DND-41 (cell line): Measurements from ENCODE around the gene FAM83E.
A peak's percentile ranks its signal among the peaks of the same experiment; 100 is the strongest.

Experiments used
- ATAC-seq: fragments of 200-7000 bp; cut with Tn5 transposase; 3 replicates; pipeline ENCODE4 v1.9.1; 2021; ENCODE audit warnings: low read depth; ENCODE audit not compliant: insufficient read depth
- DNase-seq: peaks from one replicate; pipeline ENCODE4 v3.0.0-alpha.2; 2020
- H2AFZ ChIP-seq: 2 replicates; pipeline ENCODE4 v1.6.0; 2012; ENCODE audit warnings: low read depth, low read length
- H3K27ac ChIP-seq: 2 replicates; pipeline ENCODE4 v1.5.1; 2012; ENCODE audit warnings: low read length, inconsistent platforms
- H3K27me3 ChIP-seq: fragments of 200-600 bp; sonication (generic); 2 replicates; pipeline ENCODE4 v1.6.0; 2012; ENCODE audit warnings: low read length, mild to moderate bottlenecking, inconsistent platforms; ENCODE audit not compliant: insufficient read depth, poor library complexity
- H3K36me3 ChIP-seq: 2 replicates; pipeline ENCODE4 v1.5.1; 2012; ENCODE audit warnings: low read length, inconsistent platforms; ENCODE audit not compliant: insufficient read depth
- H3K4me1 ChIP-seq: 2 replicates; pipeline ENCODE4 v1.5.1; 2012; ENCODE audit warnings: mild to moderate bottlenecking, low read length; ENCODE audit not compliant: insufficient read depth
- H3K4me2 ChIP-seq: 2 replicates; pipeline ENCODE4 v1.6.0; 2012; ENCODE audit warnings: mild to moderate bottlenecking, moderate library complexity, low read length, inconsistent platforms; ENCODE audit not compliant: insufficient read depth
- H3K4me3 ChIP-seq, 2 experiments: fragments of 200-600 bp in 1 of 2; shearing (Covaris generic) in 1 of 2; 2 replicates each; pipeline ENCODE4 v1.5.1; 2012 to 2016; ENCODE audit warnings: inconsistent platforms in 2 of 2, low read length in 2 of 2, mild to moderate bottlenecking in 2 of 2, low read depth in 1 of 2, moderate library complexity in 1 of 2
- H3K79me2 ChIP-seq: 2 replicates; pipeline ENCODE4 v1.6.0; 2012; ENCODE audit warnings: low read length, inconsistent platforms; ENCODE audit not compliant: insufficient read depth
- H3K9ac ChIP-seq: 2 replicates; pipeline ENCODE4 v1.6.0; 2012; ENCODE audit warnings: low read depth, mild to moderate bottlenecking, inconsistent platforms, low read length, moderate library complexity
- H3K9me3 ChIP-seq: 2 replicates; pipeline ENCODE4 v1.5.1; 2012; ENCODE audit warnings: low read length, moderate library complexity, mild to moderate bottlenecking, inconsistent platforms; ENCODE audit not compliant: insufficient read depth, severe bottlenecking
- H4K20me1 ChIP-seq: 2 replicates; pipeline ENCODE4 v1.6.0; 2012; ENCODE audit warnings: low read length; ENCODE audit not compliant: insufficient read depth
- CTCF ChIP-seq: IDR thresholded peaks from 2 replicates; pipeline ENCODE4 v1.5.1; 2012; ENCODE audit warnings: borderline replicate concordance, low read length, moderate library complexity, mild to moderate bottlenecking; ENCODE audit not compliant: poor library complexity, severe bottlenecking; ENCODE audit errors: extremely low read depth
- EZH2 ChIP-seq: IDR thresholded peaks from 3 replicates; pipeline ENCODE4 v1.6.1; 2012; ENCODE audit warnings: borderline replicate concordance, low read depth, mild to moderate bottlenecking, moderate library complexity, low read length, inconsistent platforms; ENCODE audit not compliant: severe bottlenecking

Gene FAM83E

DNA sequence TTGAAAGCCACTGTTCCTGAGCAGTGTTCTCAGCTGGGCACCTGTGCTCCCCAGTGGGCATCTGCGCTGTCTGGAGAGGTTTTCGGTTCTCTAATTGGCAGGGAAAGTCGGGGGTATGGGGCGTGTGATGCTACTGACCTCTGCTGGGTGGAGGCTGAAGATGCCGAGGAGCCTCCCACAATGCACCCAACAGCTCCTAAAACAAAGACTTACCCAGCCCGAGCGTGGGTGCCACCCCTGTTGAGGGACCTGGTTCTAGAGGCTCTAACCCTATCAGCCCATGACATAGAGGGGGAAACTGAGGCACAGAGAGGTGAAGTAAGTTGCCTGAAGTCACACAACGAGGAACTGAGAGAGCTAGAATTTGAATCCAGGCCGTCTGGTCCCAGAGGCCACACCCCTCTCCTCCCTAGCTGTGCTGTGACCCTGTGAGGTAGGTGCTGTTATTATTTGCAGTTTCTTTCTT is 6.0 kb downstream of the FAM83E start:
- peak; percentile 66 for TF ChIP-seq CTCF
- TF ChIP-seq EZH2 = no peak
- Histone ChIP-seq H4K20me1 (0 out of 2 replicates have a peak, but pooled peaks cover 5% of the 10 kb centered on the region), H3K9ac (no peak overlapping the region), H3K79me2 (no peaks in the 10 kb centered on the region), H3K4me2 (no peak overlapping the region), H3K36me3 (no peaks in the 10 kb centered on the region), H3K9me3 (no peaks in the 10 kb centered on the region), H3K4me1 (no peaks in the 10 kb centered on the region), H3K27ac (no peak overlapping the region), H3K4me3 (no peak overlapping the region), H3K27me3 (no peaks in the 10 kb centered on the region), H2AFZ (0 out of 2 replicates have a peak overlapping the region, but pooled peaks have one; percentile 55)
- ATAC-seq = peak; percentile 82
- peak; percentile 52 for DNase-seq

DNA sequence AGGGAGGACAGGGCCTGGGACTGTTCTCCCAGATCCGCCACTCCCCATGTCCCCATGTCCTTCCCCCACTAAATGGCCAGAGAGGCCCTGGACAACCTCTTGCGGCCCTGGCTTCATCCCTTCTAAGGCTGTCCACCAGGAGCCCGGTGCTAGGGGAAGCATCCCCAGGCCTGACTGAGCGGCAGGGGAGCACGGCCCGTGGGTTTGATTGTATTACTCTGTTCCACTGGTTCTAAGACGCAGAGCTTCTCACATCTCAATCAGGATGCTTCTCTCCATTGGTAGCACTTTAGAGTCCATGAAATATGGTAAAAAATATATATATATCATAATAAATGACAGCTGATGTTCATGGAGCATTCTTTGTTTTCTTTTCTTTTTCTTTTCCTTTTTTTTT is 7.5 kb downstream of the FAM83E start:
- Histone ChIP-seq H3K4me3 (no peak overlapping the region), H3K9ac (no peak overlapping the region), H3K36me3 (no peaks in the 10 kb centered on the region), H4K20me1 (no peaks in the 10 kb centered on the region), H3K79me2 (no peaks in the 10 kb centered on the region), H3K4me1 (no peaks in the 10 kb centered on the region), H3K9me3 (no peaks in the 10 kb centered on the region), H3K4me2 (no peak overlapping the region), H3K27me3 (no peaks in the 10 kb centered on the region), H3K27ac (no peak overlapping the region), H2AFZ (no peak overlapping the region)
- no peak for TF ChIP-seq CTCF
- no peak for TF ChIP-seq EZH2
- DNase-seq = no peak
- ATAC-seq = no peak

GRCh38 chr19:48606463-48607358 is 8.2 kb downstream of the FAM83E start, which contains the start of gene SPACA4:
SPACA4 (plus strand) TSS chr19:48606742; CDS start chr19:48606979, 237 bp downstream.
- no peaks in the 10 kb centered on the region for H3K27me3 ChIP-seq
- no peaks in the 10 kb centered on the region for H3K79me2 ChIP-seq
- H3K4me2 ChIP-seq = no peak within 1 kb of the TSS
- no peak within 1 kb of the TSS for H3K27ac ChIP-seq
- TF ChIP-seq EZH2 (no peak), CTCF (no peak)
- H2AFZ ChIP-seq = no peak within 1 kb of the TSS
- H3K9ac ChIP-seq = no peak within 1 kb of the TSS
- no peak within 1 kb of the TSS for H3K4me3 ChIP-seq
- ATAC-seq = no peak
- no peaks in the 10 kb centered on the region for H3K9me3 ChIP-seq
- H4K20me1 ChIP-seq = no peaks in the 10 kb centered on the region
- no peaks in the 10 kb centered on the region for H3K36me3 ChIP-seq
- H3K4me1 ChIP-seq = no peaks in the 10 kb centered on the region
- DNase-seq = no peak
